GF-D8 (cell line): ENCODE measurements around the gene ZNF69.
"Not testable (repeated sequence)": the region's sequence is repeated elsewhere in the genome, so short reads cannot be mapped to it uniquely, and the experiment has no call there.

Experiments used
- DNase-seq: peaks from one replicate; lab custom pipeline; 2025; lab: John Stamatoyannopoulos, UW

The ZNF69 gene

GRCh38 chr19:11894851-11895250, 7.3 kb downstream of the ZNF69 start:
- no peak for DNase-seq

- DNase-seq: no peak
Observed at GRCh38 chr19:11902228-11902627, 14.6 kb downstream of the ZNF69 start.

- DNase-seq: no peak
Observed at GRCh38 chr19:11905928-11906327, 18.3 kb downstream of the ZNF69 start.

- DNase-seq: not testable (repeated sequence)
Observed at GRCh38 chr19:11911937-11912336, 24.4 kb downstream of the ZNF69 start.

- DNase-seq: not testable (repeated sequence)
Observed at GRCh38 chr19:11914417-11915051, 27.0 kb downstream of the ZNF69 start.

- no peak for DNase-seq
Observed at GRCh38 chr19:11921852-11922495, 34.4 kb downstream of the ZNF69 start.

GRCh38 chr19:11924886-11925650, 37.5 kb downstream of the ZNF69 start, which contains the start of gene ZNF700:
TSS of gene ZNF700 (plus strand) at chr19:11925107. CDS start at chr19:11925211, 104 bp downstream.
- DNase-seq: peak; percentile 87

GRCh38 chr19:11925651-11926187, 38.1 kb downstream of the ZNF69 start:
- DNase-seq: not testable (repeated sequence)

GRCh38 chr19:11927227-11927626, 39.6 kb downstream of the ZNF69 start:
- DNase-seq: no peak

GRCh38 chr19:11931051-11931450, 43.5 kb downstream of the ZNF69 start:
- no peak for DNase-seq

- DNase-seq: no peak
Observed at GRCh38 chr19:11931513-11931912, 43.9 kb downstream of the ZNF69 start.

GRCh38 chr19:11935829-11936228, 48.2 kb downstream of the ZNF69 start:
- not testable (repeated sequence) for DNase-seq

- DNase-seq: not testable (repeated sequence)
Observed at GRCh38 chr19:11938383-11938782, 50.8 kb downstream of the ZNF69 start.

GRCh38 chr19:11941361-11941887, 53.8 kb downstream of the ZNF69 start:
- DNase-seq: not testable (repeated sequence)

GRCh38 chr19:11942008-11942842, 54.6 kb downstream of the ZNF69 start:
- no peak for DNase-seq

GRCh38 chr19:11942843-11943108, 55.2 kb downstream of the ZNF69 start:
- no peak for DNase-seq

- DNase-seq: no peak
Observed at GRCh38 chr19:11944656-11945055, 57.1 kb downstream of the ZNF69 start.

GRCh38 chr19:11948646-11949045, 61.1 kb downstream of the ZNF69 start:
- no peak for DNase-seq

GRCh38 chr19:11949201-11949600, 61.6 kb downstream of the ZNF69 start:
- no peak for DNase-seq

GRCh38 chr19:11949614-11950080, 62.1 kb downstream of the ZNF69 start:
- DNase-seq: not testable (repeated sequence)

GRCh38 chr19:11950312-11950711, 62.7 kb downstream of the ZNF69 start:
- DNase-seq: no peak
